ENCODE data around the gene MAOA.

Gene MAOA

DNA sequence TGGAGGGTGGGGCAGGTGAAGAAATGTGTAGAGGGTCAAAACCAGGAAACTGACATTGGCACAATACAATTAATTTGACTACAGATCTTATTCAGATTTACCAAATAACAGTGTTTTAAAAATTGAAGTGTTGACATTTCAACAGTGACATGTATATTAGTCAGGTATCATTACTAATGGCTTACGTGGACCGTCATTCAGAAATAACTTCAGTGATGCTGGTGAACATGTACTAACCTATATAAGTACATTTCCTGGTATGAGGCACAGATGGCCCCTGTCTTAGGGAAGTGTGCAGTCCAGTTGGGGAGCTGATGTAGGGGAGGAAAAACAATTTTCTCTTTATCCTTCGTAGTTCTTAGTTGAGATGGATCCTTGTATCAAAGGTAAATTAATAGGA is 22.3 kb upstream of the MAOA start:
- Histone ChIP-seq H3K9ac (no peak overlapping the region), H3K4me3 (IDR thresholded peaks at IDR 0.05; ENCODE audit: insufficient read depth, low read depth, low read length) (no peak overlapping the region), H3K4me1 (ENCODE audit: low read depth, poor library complexity, severe bottlenecking) (no peaks in the 10 kb centered on the region), H3K36me3 (ENCODE audit: insufficient read depth) (no peaks in the 10 kb centered on the region), H3K79me2 (ENCODE audit: insufficient read depth, low read depth) (no peaks in the 10 kb centered on the region), H3K4me2 (no peak overlapping the region), H2AFZ (ENCODE audit: low read depth) (no peak overlapping the region), H3K27me3 (ENCODE audit: insufficient read depth, low read depth) (no peaks in the 10 kb centered on the region), H3K27ac (no peak overlapping the region), H4K20me1 (ENCODE audit: insufficient read depth) (no peaks in the 10 kb centered on the region)
- TF ChIP-seq, protein P1, sequence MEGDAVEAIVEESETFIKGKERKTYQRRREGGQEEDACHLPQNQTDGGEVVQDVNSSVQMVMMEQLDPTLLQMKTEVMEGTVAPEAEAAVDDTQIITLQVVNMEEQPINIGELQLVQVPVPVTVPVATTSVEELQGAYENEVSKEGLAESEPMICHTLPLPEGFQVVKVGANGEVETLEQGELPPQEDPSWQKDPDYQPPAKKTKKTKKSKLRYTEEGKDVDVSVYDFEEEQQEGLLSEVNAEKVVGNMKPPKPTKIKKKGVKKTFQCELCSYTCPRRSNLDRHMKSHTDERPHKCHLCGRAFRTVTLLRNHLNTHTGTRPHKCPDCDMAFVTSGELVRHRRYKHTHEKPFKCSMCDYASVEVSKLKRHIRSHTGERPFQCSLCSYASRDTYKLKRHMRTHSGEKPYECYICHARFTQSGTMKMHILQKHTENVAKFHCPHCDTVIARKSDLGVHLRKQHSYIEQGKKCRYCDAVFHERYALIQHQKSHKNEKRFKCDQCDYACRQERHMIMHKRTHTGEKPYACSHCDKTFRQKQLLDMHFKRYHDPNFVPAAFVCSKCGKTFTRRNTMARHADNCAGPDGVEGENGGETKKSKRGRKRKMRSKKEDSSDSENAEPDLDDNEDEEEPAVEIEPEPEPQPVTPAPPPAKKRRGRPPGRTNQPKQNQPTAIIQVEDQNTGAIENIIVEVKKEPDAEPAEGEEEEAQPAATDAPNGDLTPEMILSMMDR (conservative IDR thresholded peaks at IDR 0.05; ENCODE audit: low read depth, low read length): no peak

DNA sequence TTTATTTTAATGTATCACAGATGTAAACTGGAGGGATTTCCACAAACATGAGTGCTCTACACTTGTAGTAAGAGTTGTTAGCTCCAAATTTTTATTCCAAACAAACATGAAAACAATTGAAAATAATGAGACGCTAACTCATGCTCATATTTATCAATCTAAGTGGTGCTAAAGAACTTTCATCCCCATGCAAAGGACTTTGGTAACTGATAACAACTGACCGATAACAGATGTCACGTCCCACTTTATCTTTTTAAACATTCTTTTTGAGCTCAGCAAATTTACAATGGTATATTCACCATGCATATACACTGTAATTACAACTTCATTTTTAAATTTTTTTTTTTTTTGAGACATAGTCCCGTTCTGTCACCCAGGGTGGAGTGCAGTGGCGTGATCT is 15.6 kb upstream of the MAOA start:
- TF ChIP-seq, protein P1 (conservative IDR thresholded peaks at IDR 0.05; ENCODE audit: low read depth, low read length): no peak
- Histone ChIP-seq H3K9ac (no peak overlapping the region), H3K4me3 (IDR thresholded peaks at IDR 0.05; ENCODE audit: insufficient read depth, low read depth, low read length) (no peak overlapping the region), H3K4me1 (ENCODE audit: low read depth, poor library complexity, severe bottlenecking) (no peaks in the 10 kb centered on the region), H3K36me3 (ENCODE audit: insufficient read depth) (no peaks in the 10 kb centered on the region), H3K27me3 (ENCODE audit: insufficient read depth, low read depth) (no peaks in the 10 kb centered on the region), H3K27ac (no peak overlapping the region), H3K79me2 (ENCODE audit: insufficient read depth, low read depth) (no peaks in the 10 kb centered on the region), H2AFZ (ENCODE audit: low read depth) (no peak overlapping the region), H4K20me1 (ENCODE audit: insufficient read depth) (no peaks in the 10 kb centered on the region), H3K4me2 (no peak overlapping the region)

DNA sequence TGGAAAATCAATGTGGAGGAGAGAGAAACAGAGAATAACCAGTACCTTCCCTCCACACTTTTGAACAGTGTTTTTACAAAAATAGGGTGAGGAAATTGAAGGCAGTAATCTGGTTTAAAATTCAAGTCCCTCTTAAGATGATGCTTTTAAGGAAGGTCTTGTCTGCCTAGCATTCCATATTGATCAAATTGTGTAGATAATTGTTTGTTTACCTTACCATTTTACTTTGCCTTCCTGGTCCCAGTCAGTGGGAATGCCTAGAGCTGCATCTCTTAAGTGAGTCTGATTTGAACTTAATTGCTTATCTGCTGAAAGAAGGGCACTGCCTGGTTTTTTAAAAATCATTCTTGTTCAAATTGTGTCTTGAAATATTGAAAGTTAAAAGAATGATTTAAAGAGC is 14.4 kb upstream of the MAOA start:
- Histone ChIP-seq H3K36me3 (ENCODE audit: insufficient read depth) (no peaks in the 10 kb centered on the region), H3K4me2 (no peak overlapping the region), H3K4me3 (IDR thresholded peaks at IDR 0.05; ENCODE audit: insufficient read depth, low read depth, low read length) (no peak overlapping the region), H3K9ac (no peak overlapping the region), H3K27me3 (ENCODE audit: insufficient read depth, low read depth) (no peaks in the 10 kb centered on the region), H2AFZ (ENCODE audit: low read depth) (no peak overlapping the region), H3K79me2 (ENCODE audit: insufficient read depth, low read depth) (no peaks in the 10 kb centered on the region), H4K20me1 (ENCODE audit: insufficient read depth) (no peaks in the 10 kb centered on the region), H3K4me1 (ENCODE audit: low read depth, poor library complexity, severe bottlenecking) (no peaks in the 10 kb centered on the region), H3K27ac (no peak overlapping the region)
- TF ChIP-seq, protein P1 (conservative IDR thresholded peaks at IDR 0.05; ENCODE audit: low read depth, low read length): no peak

DNA sequence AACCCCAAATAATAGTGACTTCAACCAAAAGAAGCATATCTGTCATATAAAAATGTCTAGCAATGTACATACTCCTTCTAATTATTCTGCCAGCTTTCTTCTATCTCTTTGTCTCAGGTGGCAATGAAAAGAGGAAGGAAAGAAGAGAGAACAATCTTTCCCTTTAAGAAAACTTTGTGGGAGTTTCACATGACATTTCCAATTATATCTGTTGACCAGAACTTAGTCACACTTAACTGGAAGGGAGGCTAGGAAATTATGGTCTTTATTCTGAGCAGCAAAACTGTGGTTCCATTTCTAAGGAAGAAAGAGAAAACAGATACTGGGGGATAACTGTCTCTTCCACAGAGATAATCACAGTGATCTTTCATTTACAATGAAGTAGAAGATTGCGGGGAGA is 12.9 kb upstream of the MAOA start:
- no peak overlapping the region for H3K9ac ChIP-seq
- no peak overlapping the region for H2AFZ ChIP-seq (ENCODE audit: low read depth)
- no peaks in the 10 kb centered on the region for H3K36me3 ChIP-seq (ENCODE audit: insufficient read depth)
- H3K4me2 ChIP-seq: no peak overlapping the region
- H4K20me1 ChIP-seq (ENCODE audit: insufficient read depth): no peaks in the 10 kb centered on the region
- TF ChIP-seq, protein P1 (conservative IDR thresholded peaks at IDR 0.05; ENCODE audit: low read depth, low read length): no peak
- no peak overlapping the region for H3K4me3 ChIP-seq (IDR thresholded peaks at IDR 0.05; ENCODE audit: insufficient read depth, low read depth, low read length)
- no peaks in the 10 kb centered on the region for H3K79me2 ChIP-seq (ENCODE audit: insufficient read depth, low read depth)
- H3K27me3 ChIP-seq (ENCODE audit: insufficient read depth, low read depth): no peaks in the 10 kb centered on the region
- H3K27ac ChIP-seq: no peak overlapping the region
- no peaks in the 10 kb centered on the region for H3K4me1 ChIP-seq (ENCODE audit: low read depth, poor library complexity, severe bottlenecking)

DNA sequence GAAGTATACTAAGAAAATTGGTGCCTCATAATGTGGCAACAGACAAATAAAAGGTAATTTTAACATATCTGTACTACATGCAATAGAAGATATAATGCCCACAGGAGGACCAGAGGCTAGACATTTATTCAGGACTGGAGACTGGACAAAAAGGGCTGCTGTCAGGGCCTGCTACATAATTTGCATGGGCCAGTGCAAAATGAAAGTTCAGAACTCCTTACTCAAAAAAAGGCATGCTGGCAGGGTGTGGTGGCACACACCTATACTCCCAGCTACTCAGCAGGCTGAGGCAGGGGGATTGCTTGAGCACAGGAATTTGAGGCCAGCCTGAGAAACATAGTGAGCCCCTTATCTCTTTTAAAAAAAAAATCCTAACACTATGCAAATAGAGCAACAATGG is 12.4 kb upstream of the MAOA start:
- no peaks in the 10 kb centered on the region for H4K20me1 ChIP-seq (ENCODE audit: insufficient read depth)
- H3K79me2 ChIP-seq (ENCODE audit: insufficient read depth, low read depth): no peaks in the 10 kb centered on the region
- no peak overlapping the region for H3K27ac ChIP-seq
- no peaks in the 10 kb centered on the region for H3K27me3 ChIP-seq (ENCODE audit: insufficient read depth, low read depth)
- H3K9ac ChIP-seq: no peak overlapping the region
- H3K4me3 ChIP-seq (IDR thresholded peaks at IDR 0.05; ENCODE audit: insufficient read depth, low read depth, low read length): no peak overlapping the region
- H2AFZ ChIP-seq (ENCODE audit: low read depth): no peak overlapping the region
- H3K36me3 ChIP-seq (ENCODE audit: insufficient read depth): no peaks in the 10 kb centered on the region
- H3K4me1 ChIP-seq (ENCODE audit: low read depth, poor library complexity, severe bottlenecking): no peaks in the 10 kb centered on the region
- TF ChIP-seq, protein P1 (conservative IDR thresholded peaks at IDR 0.05; ENCODE audit: low read depth, low read length): no peak
- no peak overlapping the region for H3K4me2 ChIP-seq
